ENCODE results near the gene UROS. TPM values are rescaled to one million over a fixed set of nuclear protein-coding genes. Genes with fewer than 3 reads are reported as not detected.

UROS gene
- total and polyA plus RNA-seq, 2 of the 4 experiments (the other 2 are of a cell fraction): 48.7 to 56.5 TPM

- Histone ChIP-seq H3K27ac (ENCODE audit: insufficient read depth, low read length) (no peak overlapping the region), H4K20me1 (ENCODE audit: insufficient read depth, low read length) (no peaks in the 10 kb centered on the region), H3K4me1 (ENCODE audit: control insufficient read depth, insufficient read depth, low read length) (no peaks in the 10 kb centered on the region), H3K9me1 (ENCODE audit: insufficient read depth, low read length) (no peaks in the 10 kb centered on the region; the same call in 1 of the 2 replicates), H3K4ac (ENCODE audit: low read depth, low read length) (no peak overlapping the region), H2BK20ac (ENCODE audit: low read depth, low read length) (no peak overlapping the region), H3K4me3 (ENCODE audit: insufficient read depth, low read depth, low read length) (no peak overlapping the region), H3K9ac (ENCODE audit: low read depth, low read length) (no peak overlapping the region), H3K4me2 (ENCODE audit: low read depth, low read length) (no peak overlapping the region), H3K36me3 (ENCODE audit: control insufficient read depth, insufficient read depth, low read length) (peaks cover 50% of the 10 kb centered on the region), H4K8ac (ENCODE audit: low read depth in 2 of 2, low read length in 2 of 2) (no peak overlapping the region), H2AFZ (replicated peaks; ENCODE audit: low read length, poor library complexity) (no peak overlapping the region), H3K14ac (replicated peaks; ENCODE audit: low read depth, low read length) (no peak overlapping the region), H3K23ac (ENCODE audit: low read depth, low read length) (no peak overlapping the region), H2AK5ac (ENCODE audit: low read depth, low read length) (no peak overlapping the region), H2AK9ac (replicated peaks; ENCODE audit: low read depth, low read length, poor library complexity) (no peak overlapping the region), H3K56ac (ENCODE audit: extremely low read depth, insufficient read depth, low read length) (no peak overlapping the region), H4K91ac (ENCODE audit: insufficient read depth, low read depth, low read length) (no peak overlapping the region), H2BK5ac (ENCODE audit: low read depth, low read length, poor library complexity, severe bottlenecking) (no peak overlapping the region), H2BK15ac (ENCODE audit: low read depth, low read length) (no peak overlapping the region), H3K79me1 (ENCODE audit: low read depth in 1 of 2, low read length in 2 of 2) (no peaks in the 10 kb centered on the region), H3K18ac (ENCODE audit: low read depth, low read length) (no peak overlapping the region), H2BK120ac (ENCODE audit: low read depth, low read length) (no peak overlapping the region), H3K9me3 (ENCODE audit: control insufficient read depth, insufficient read depth, low read length) (no peaks in the 10 kb centered on the region), H3K27me3 (ENCODE audit: control insufficient read depth, insufficient read depth, low read length) (no peaks in the 10 kb centered on the region), H4K5ac (ENCODE audit: low read depth, low read length) (no peak overlapping the region)
- TF ChIP-seq RFX5 (IDR thresholded peaks at IDR 0.05; ENCODE audit: low read depth, low read length) (no peak), CTCF (conservative IDR thresholded peaks at IDR 0.05; ENCODE audit: low read depth, low read length) (0 out of 2 replicates have a peak, but pooled peaks have one; percentile 8), MXI1 (IDR thresholded peaks at IDR 0.05; ENCODE audit: borderline replicate concordance, low read depth, low read length) (no peak)
- in situ Hi-C loops (cut with MboI; ENCODE audit: low sequenced_read_pairs): loop anchor here (25.0 kb wide), 1 partner anchor 930 kb away; the partner anchor contains the start of gene ABRAXAS2
- intact Hi-C loops (cut with micrococcal nuclease): no loop called here
- DNase-seq (no peak), ATAC-seq (ENCODE audit: low read depth) (peak; percentile 29; the same call in 1 of the 2 replicates)
- ChIA-PET POLR2A (ENCODE audit: unreplicated experiment) (no interaction called here), CTCF (no interaction called here)
- dilution Hi-C loops (cut with HindIII; ENCODE audit: low sequenced_read_pairs, unreplicated experiment): no loop called here
- no CpG with 5 or more reads among the region's 2 CpGs for WGBS, 2 experiments (ENCODE audit: extremely low coverage in 2 of 2, insufficient read length in 1 of 2)
- BruUV-seq (replicated peaks): no TSS peak
Observed at GRCh38 chr10:125742465-125742864, 80.6 kb downstream of the UROS start.

Data from IMR-90 (cell line).